K562 (cell line): ENCODE data around the gene SLC16A12. TPM values are rescaled to one million over a fixed set of nuclear protein-coding genes. Genes with fewer than 3 reads are reported as not detected.

ENCODE experiments used
- ATAC-seq: fragments of 200-7000 bp; cut with Tn5 transposase; 3 replicates; pipeline ENCODE4 v1.9.1; 2020; ENCODE audit warnings: moderate library complexity
- BruUV-seq: library from RNA; stranded (reverse); fragments of 400-500 nt; replicated peaks from 2 replicates; lab custom pipeline; 2021; lab: Mats Ljungman, UMichigan
- CTCF ChIA-PET: fragments of 300-600 bp; formaldehyde crosslinking; extraction: SDS; loops from one replicate; lab custom pipeline; 2021; ENCODE audit warnings: low intra/inter-chr PET ratio; lab: Yijun Ruan, JAX
- POLR2A ChIA-PET: fragments of 300-600, 350-650 bp; sonication (Branson Sonifier 250); formaldehyde crosslinking; extraction: SDS; loops from one replicate; lab custom pipeline; 2021; ENCODE audit warnings: antibody characterized with exemption, inconsistent platforms; lab: Yijun Ruan, JAX
- DNase-seq, 4 experiments: peaks; one replicate each; pipeline versions ENCODE4 v3.0.0 to v3.0.0-alpha.2; 2011 to 2018; ENCODE audit warnings: low spot score in 3 of 4, mixed read lengths in 3 of 4; ENCODE audit errors: extremely low read depth in 1 of 4
- FAIRE-seq: peaks from 2 replicates; lab custom pipeline; 2011; peaks lifted over from hg19 to GRCh38; lab: Jason Lieb, UNC
- H2AFZ ChIP-seq: 2 replicates; pipeline ENCODE4 v1.6.0; 2011; ENCODE audit warnings: low read depth, low read length, control low read depth, inconsistent platforms
- H3K27ac ChIP-seq: fragments of 200-600 bp; 3 replicates; pipeline ENCODE4 v1.8.0; 2011; ENCODE audit warnings: low read depth, mild to moderate bottlenecking, control low read depth, inconsistent platforms, low read length, moderate library complexity, mixed read lengths; ENCODE audit errors: extremely low read depth
- H3K27me3 ChIP-seq, 2 experiments: fragments of 300-600 bp in 1 of 2; 2 replicates in 1 of 2; 3 replicates in 1 of 2; pipeline versions ENCODE4 v1.6.0 to v1.8.0; 2011; ENCODE audit warnings: inconsistent platforms in 2 of 2, low read length in 2 of 2, mild to moderate bottlenecking in 1 of 2, mixed read lengths in 1 of 2, moderate library complexity in 1 of 2; ENCODE audit not compliant: control insufficient read depth in 2 of 2, insufficient read depth in 2 of 2
- H3K36me3 ChIP-seq: fragments of 300-600 bp; 3 replicates; pipeline ENCODE4 v1.8.0; 2011; ENCODE audit warnings: mild to moderate bottlenecking, low read length, inconsistent platforms; ENCODE audit not compliant: control insufficient read depth, insufficient read depth
- H3K4me1 ChIP-seq, 2 experiments: fragments of 200-600 bp in 1 of 2; replicated peaks in 1 of 2; 2 replicates in 1 of 2; 3 replicates in 1 of 2; pipeline versions ENCODE4 v1.5.1 to v1.8.0; 2011; ENCODE audit warnings: inconsistent platforms in 2 of 2, low read length in 2 of 2, mild to moderate bottlenecking in 1 of 2, mixed read lengths in 1 of 2, moderate library complexity in 1 of 2; ENCODE audit not compliant: control insufficient read depth in 2 of 2, insufficient read depth in 2 of 2
- H3K4me2 ChIP-seq: 2 replicates; pipeline ENCODE4 v1.6.1; 2011; ENCODE audit warnings: low read length, control low read depth, inconsistent platforms, mixed read lengths; ENCODE audit not compliant: insufficient read depth
- H3K4me3 ChIP-seq: fragments of 200-600 bp; sonication (generic), shearing (Covaris generic); 2 replicates; pipeline ENCODE4 v1.5.1; 2016; ENCODE audit warnings: control low read depth, inconsistent platforms
- H3K79me2 ChIP-seq: fragments of 200-600 bp; 3 replicates; pipeline ENCODE4 v1.8.0; 2011; ENCODE audit warnings: low read length, inconsistent platforms; ENCODE audit not compliant: control insufficient read depth, insufficient read depth
- H3K9ac ChIP-seq, 2 experiments: 2 replicates each; pipeline versions ENCODE4 v1.6.0 to v1.6.1; 2011; ENCODE audit warnings: low read depth in 2 of 2, low read length in 2 of 2, control low read depth in 1 of 2, inconsistent platforms in 1 of 2, mild to moderate bottlenecking in 1 of 2, mixed read lengths in 1 of 2; ENCODE audit not compliant: insufficient read depth in 1 of 2
- H3K9me1 ChIP-seq: one replicate; pipeline ENCODE4 v1.6.0; 2011; ENCODE audit warnings: inconsistent platforms, mild to moderate bottlenecking, low read length, moderate library complexity; ENCODE audit not compliant: control insufficient read depth, insufficient read depth
- H3K9me3 ChIP-seq: replicated peaks from 2 replicates; pipeline ENCODE4 v1.5.1; 2011; ENCODE audit warnings: low read depth, low read length, inconsistent platforms; ENCODE audit not compliant: control insufficient read depth, insufficient read depth
- H4K20me1 ChIP-seq: replicated peaks from 2 replicates; pipeline ENCODE4 v1.6.1; 2011; ENCODE audit warnings: low read length, inconsistent platforms, mixed read lengths; ENCODE audit not compliant: control insufficient read depth, insufficient read depth
- CBX5 ChIP-seq: IDR thresholded peaks from 2 replicates; pipeline ENCODE4 v1.6.1; 2014; ENCODE audit warnings: low read depth, borderline replicate concordance
- CREM ChIP-seq: IDR thresholded peaks from 2 replicates; pipeline ENCODE4 v1.6.1; 2014; ENCODE audit warnings: antibody characterized with exemption, low read depth
- FOXP1 ChIP-seq: sonication (generic); formaldehyde crosslinking; IDR thresholded peaks from 2 replicates; pipeline ENCODE4 v1.8.0; 2022; ENCODE audit warnings: mild to moderate bottlenecking, missing genetic modification reagents
- HIVEP1 ChIP-seq: fragments of 250-450 bp; sonication (Bioruptor Pico); IDR thresholded peaks from 2 replicates; pipeline ENCODE4 v1.4.0; 2020; ENCODE audit warnings: mild to moderate bottlenecking
- KLF13 ChIP-seq: fragments of 450-650 bp; IDR thresholded peaks from 2 replicates; pipeline ENCODE4 v1.6.1; 2016; ENCODE audit warnings: missing genetic modification characterization, low read depth, mild to moderate bottlenecking, missing compliant biosample characterization, moderate library complexity, borderline replicate concordance
- MYBL2 ChIP-seq, 2 experiments: fragments of 450-650 bp in 1 of 2; sonication (generic) in 1 of 2; formaldehyde crosslinking in 1 of 2; IDR thresholded peaks; 2 replicates each; pipeline versions ENCODE4 v1.6.1 to v1.8.1; 2017 to 2022; ENCODE audit warnings: borderline replicate concordance in 1 of 2, inconsistent platforms in 1 of 2, low read depth in 1 of 2, mild to moderate bottlenecking in 1 of 2, missing genetic modification reagents in 1 of 2, moderate library complexity in 1 of 2
- PRMT5 ChIP-seq: sonication (generic); formaldehyde crosslinking; IDR thresholded peaks from 2 replicates; pipeline ENCODE4 v1.5.0; 2020; ENCODE audit warnings: missing genetic modification reagents
- RAD51 ChIP-seq: fragments of 450-650 bp; IDR thresholded peaks from 2 replicates; pipeline ENCODE4 v1.7.1; 2016; ENCODE audit warnings: low read depth, mild to moderate bottlenecking, borderline replicate concordance
- RFX5 ChIP-seq: IDR thresholded peaks from 2 replicates; pipeline ENCODE4 v1.6.1; 2011; ENCODE audit warnings: low read depth, mild to moderate bottlenecking, improper control_type of control experiment, low read length
- SAP30 ChIP-seq: fragments of 200-600 bp; sonication (generic); IDR thresholded peaks from 2 replicates; pipeline ENCODE4 v1.6.1; 2012; ENCODE audit warnings: borderline replicate concordance, low read depth, mild to moderate bottlenecking, moderate library complexity, low read length, control low read depth, inconsistent platforms; ENCODE audit not compliant: insufficient read depth, poor library complexity, severe bottlenecking
- XRCC4 ChIP-seq: IDR thresholded peaks from one replicate; pipeline ENCODE4 v1.6.1; 2011; ENCODE audit not compliant: insufficient read depth, insufficient read length; ENCODE audit errors: extremely low read depth
- YY1 ChIP-seq, 3 experiments: IDR thresholded peaks; 2 replicates each; pipeline ENCODE4 v1.6.1; 2011; ENCODE audit warnings: low read length in 2 of 3, mild to moderate bottlenecking in 2 of 3, moderate library complexity in 2 of 3, borderline replicate concordance in 1 of 3, control low read depth in 1 of 3, low read depth in 1 of 3; ENCODE audit not compliant: insufficient read depth in 3 of 3, insufficient replicate concordance in 2 of 3, control insufficient read depth in 1 of 3, insufficient read length in 1 of 3; ENCODE audit errors: extremely low read depth in 1 of 3
- ZNF232 ChIP-seq: sonication (generic); formaldehyde crosslinking; IDR thresholded peaks from 2 replicates; pipeline ENCODE4 v1.8.0; 2022; ENCODE audit warnings: mild to moderate bottlenecking, missing genetic modification reagents
- ZNF3 ChIP-seq: fragments of 250-450 bp; sonication (Bioruptor Pico); IDR thresholded peaks from 2 replicates; pipeline ENCODE4 v1.5.0; 2021; ENCODE audit warnings: mild to moderate bottlenecking, moderate library complexity
- ZNF584 ChIP-seq: fragments of 200-800 bp; sonication (Bioruptor generic); IDR thresholded peaks from 2 replicates; pipeline ENCODE4 v1.6.1; 2016; ENCODE audit warnings: low read depth, mild to moderate bottlenecking, missing genetic modification characterization, missing compliant biosample characterization
- WGBS: fragments of 100-300 bp; shearing (Covaris generic); methylation state at CpG from one replicate; pipeline ENCODE4 v1.1.6; 2016; ENCODE audit warnings: low coverage, mixed read lengths; ENCODE audit not compliant: insufficient coverage; ENCODE audit errors: missing lambda C conversion rate; 5-methylcytosine and 5-hydroxymethylcytosine counted together
- in situ Hi-C: fragments of 300-500 bp; cut with MboI; formaldehyde crosslinking; loops from 4 replicates; pipeline ENCODE4 v1.15.0; 2018; ENCODE audit warnings: inconsistent platforms, mixed read lengths
- intact Hi-C: fragments of 100-400 bp; cut with micrococcal nuclease; formaldehyde crosslinking; loops from 2 replicates; pipeline ENCODE4 v1.14.2; 2022
- polyA plus RNA-seq, 8 experiments: library from polyadenylated mRNA; depleted of rRNA in 4 of 8; stranded (reverse) in 5 of 8; unstranded in 3 of 8; fragments of >200 nt; fragmentation: Nextera tagmentation in 2 of 8; fragmentation: Illumina TruSeq in 1 of 8; extraction: Ambion mirVana in 2 of 8; extraction: Trizol in 1 of 8; gene quantifications; 2 replicates each; pipeline versions ENCODE4 v1.2.1 to v1.2.3, GENCODE V29; 2011 to 2014; ENCODE audit warnings: inconsistent platforms in 1 of 8, missing spikeins in 1 of 8
- total RNA-seq, 7 experiments: library from RNA; depleted of rRNA in 6 of 7; stranded (reverse); fragments of >200 nt in 6 of 7; fragmentation: Illumina TruSeq in 2 of 7; extraction: Trizol in 2 of 7; gene quantifications; 2 replicates each; pipeline versions ENCODE4 v1.2.1 to v1.2.3, GENCODE V29; 2011 to 2021; ENCODE audit warnings: low replicate concordance in 1 of 7
- TF ChIP-seq, protein P1 (sequence below): sonication (generic); formaldehyde crosslinking; IDR thresholded peaks from 2 replicates; pipeline ENCODE4 v1.9.0; 2022; ENCODE audit warnings: mild to moderate bottlenecking, missing genetic modification reagents
- TF ChIP-seq, protein P2 (sequence below): IDR thresholded peaks from 3 replicates; pipeline ENCODE4 v1.6.1; 2011; ENCODE audit warnings: borderline replicate concordance, mild to moderate bottlenecking, moderate library complexity; ENCODE audit not compliant: insufficient read length; ENCODE audit errors: extremely low read depth

SLC16A12 gene
- total and polyA plus RNA-seq, 9 of the 15 experiments (the other 6 are each of a cell fraction or from before 2014, with no cell fraction given): not detected

DNA sequence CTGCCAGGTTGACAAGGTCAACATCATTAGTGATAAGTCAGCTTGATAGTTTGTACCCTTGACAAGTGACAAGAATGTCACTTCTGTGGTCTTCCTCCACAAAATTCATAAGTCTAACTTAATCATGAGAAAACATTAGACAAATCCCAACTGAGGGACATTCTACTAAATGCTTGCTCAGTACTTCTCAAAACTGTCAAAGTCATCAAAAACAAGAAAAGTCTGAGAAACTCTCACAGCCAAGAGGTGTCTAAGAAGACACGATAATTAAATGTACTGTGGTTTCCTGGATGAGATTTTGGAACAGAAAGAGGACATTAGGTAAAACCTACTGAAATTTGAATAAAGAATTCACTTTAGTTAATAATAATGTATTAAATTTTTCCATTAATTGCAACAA, 29.8 kb upstream of the SLC16A12 start:
- Histone ChIP-seq H3K9me3 (no peaks in the 10 kb centered on the region), H3K4me3 (no peak overlapping the region), H3K36me3 (no peaks in the 10 kb centered on the region), H3K27ac (no peak overlapping the region), H3K9ac (no peak overlapping the region), H2AFZ (no peak overlapping the region), H3K4me2 (no peak overlapping the region), H3K4me1 (no peaks in the 10 kb centered on the region), H3K27me3 (peaks cover 0 to 4% of the 10 kb centered on the region in 2 experiments; a peak in 1 of 5 replicates), H3K79me2 (no peaks in the 10 kb centered on the region), H3K9me1 (no peaks in the 10 kb centered on the region), H4K20me1 (no peaks in the 10 kb centered on the region)
- WGBS: 0% methylated on average over 1 of the region's 1 CpG
- no peak for DNase-seq
- FAIRE-seq: no peak
- no peak for ATAC-seq
- intact Hi-C loops (loop anchor here (2.0 to 10.0 kb wide), 3 partner anchors 138 to 348 kb away; no protein-coding TSS in a partner anchor), in situ Hi-C loops (no loop called here)
- CTCF ChIA-PET: no interaction called here
- no TSS peak for BruUV-seq
- POLR2A ChIA-PET: no interaction called here
- TF ChIP-seq CREM (no peak), ZNF584 (no peak), CBX5 (no peak), ZNF232 (no peak), KLF13 (no peak), FOXP1 (no peak), ZNF3 (CRISPR knock-in tag) (no peak), XRCC4 (no peak), PRMT5 (CRISPR knock-in tag) (no peak), MYBL2 (IDR thresholded peaks at IDR 0.05; ENCODE audit: low read depth) (no peak), MYBL2 (CRISPR knock-in tag; IDR thresholded peaks at IDR 0.05; ENCODE audit: borderline replicate concordance) (no peak), YY1 (IDR thresholded peaks at IDR 0.05; ENCODE audit: borderline replicate concordance in 1 of 3, control insufficient read depth in 1 of 3, extremely low read depth in 1 of 3, insufficient read depth in 3 of 3, insufficient read length in 1 of 3, insufficient replicate concordance in 2 of 3, low read depth in 1 of 3, low read length in 2 of 3) (no peak), RAD51 (no peak), RFX5 (no peak), SAP30 (no peak), HIVEP1 (CRISPR knock-in tag) (no peak)
- TF ChIP-seq, protein P1, sequence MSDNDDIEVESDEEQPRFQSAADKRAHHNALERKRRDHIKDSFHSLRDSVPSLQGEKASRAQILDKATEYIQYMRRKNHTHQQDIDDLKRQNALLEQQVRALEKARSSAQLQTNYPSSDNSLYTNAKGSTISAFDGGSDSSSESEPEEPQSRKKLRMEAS (CRISPR knock-in tag): no peak
- TF ChIP-seq, protein P2, sequence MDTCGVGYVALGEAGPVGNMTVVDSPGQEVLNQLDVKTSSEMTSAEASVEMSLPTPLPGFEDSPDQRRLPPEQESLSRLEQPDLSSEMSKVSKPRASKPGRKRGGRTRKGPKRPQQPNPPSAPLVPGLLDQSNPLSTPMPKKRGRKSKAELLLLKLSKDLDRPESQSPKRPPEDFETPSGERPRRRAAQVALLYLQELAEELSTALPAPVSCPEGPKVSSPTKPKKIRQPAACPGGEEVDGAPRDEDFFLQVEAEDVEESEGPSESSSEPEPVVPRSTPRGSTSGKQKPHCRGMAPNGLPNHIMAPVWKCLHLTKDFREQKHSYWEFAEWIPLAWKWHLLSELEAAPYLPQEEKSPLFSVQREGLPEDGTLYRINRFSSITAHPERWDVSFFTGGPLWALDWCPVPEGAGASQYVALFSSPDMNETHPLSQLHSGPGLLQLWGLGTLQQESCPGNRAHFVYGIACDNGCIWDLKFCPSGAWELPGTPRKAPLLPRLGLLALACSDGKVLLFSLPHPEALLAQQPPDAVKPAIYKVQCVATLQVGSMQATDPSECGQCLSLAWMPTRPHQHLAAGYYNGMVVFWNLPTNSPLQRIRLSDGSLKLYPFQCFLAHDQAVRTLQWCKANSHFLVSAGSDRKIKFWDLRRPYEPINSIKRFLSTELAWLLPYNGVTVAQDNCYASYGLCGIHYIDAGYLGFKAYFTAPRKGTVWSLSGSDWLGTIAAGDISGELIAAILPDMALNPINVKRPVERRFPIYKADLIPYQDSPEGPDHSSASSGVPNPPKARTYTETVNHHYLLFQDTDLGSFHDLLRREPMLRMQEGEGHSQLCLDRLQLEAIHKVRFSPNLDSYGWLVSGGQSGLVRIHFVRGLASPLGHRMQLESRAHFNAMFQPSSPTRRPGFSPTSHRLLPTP: no peak
